NOMO-1 treated with DMSO at 0.1 percent for 48 hours (cell line): ENCODE results near the gene FOSL2.

Experiments used
- DNase-seq: peaks from one replicate; lab custom pipeline; 2025; ENCODE audit not compliant: unreplicated experiment; lab: John Stamatoyannopoulos, UW

FOSL2 gene

GRCh38 chr2:28430377-28430765, 37.7 kb downstream of the FOSL2 start:
- DNase-seq, result no peak

- no peak for DNase-seq
These were observed 38.2 kb downstream of the FOSL2 start for GRCh38 chr2:28430788-28431418.

DNA sequence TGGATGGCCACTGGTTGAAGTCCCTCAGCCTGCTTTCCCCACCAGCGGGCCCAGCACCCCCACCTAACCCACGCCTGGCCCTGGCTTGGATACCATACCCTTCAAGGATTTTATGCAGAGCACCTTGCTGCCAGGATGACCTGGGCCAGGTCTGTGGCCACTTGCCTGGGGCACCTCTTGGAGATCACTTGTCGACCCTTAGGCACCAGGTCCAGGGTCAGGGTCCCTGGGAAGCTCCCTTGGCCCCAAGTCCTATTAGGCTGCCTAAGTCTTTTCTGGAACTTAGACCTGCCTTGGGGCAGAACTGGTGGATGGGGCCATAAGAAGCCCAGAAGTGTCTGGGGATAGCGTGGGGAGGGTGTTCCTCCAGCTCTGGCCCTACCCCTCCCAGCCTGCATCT, 39.1 kb downstream of the FOSL2 start:
- no peak for DNase-seq

GRCh38 chr2:28432362-28432761, 39.7 kb downstream of the FOSL2 start:
- no peak for DNase-seq

GRCh38 chr2:28433215-28433614, 40.6 kb downstream of the FOSL2 start:
- no peak for DNase-seq

GRCh38 chr2:28433935-28434599, 41.4 kb downstream of the FOSL2 start:
- DNase-seq, result no peak

DNA sequence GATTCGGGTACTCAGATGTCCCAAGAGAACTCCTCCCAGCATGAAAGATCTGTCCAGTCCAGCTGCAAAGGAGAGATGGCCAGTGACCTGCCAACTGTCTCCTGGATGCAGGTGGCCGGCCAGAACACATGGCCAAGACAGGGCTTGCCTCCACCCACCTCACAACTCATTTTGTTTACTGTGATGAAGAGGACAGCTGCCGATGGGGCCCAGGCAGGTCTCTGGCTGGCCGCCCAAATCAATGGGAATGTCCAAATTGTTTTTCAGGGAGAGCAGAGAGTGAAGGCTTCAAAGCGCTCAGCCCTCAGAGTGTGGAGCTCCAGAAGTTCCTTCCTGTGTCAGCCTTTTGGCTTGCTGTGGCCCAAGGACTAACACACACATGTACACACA, 41.9 kb downstream of the FOSL2 start:
- DNase-seq, result no peak

- no peak for DNase-seq
These were observed 42.6 kb downstream of the FOSL2 start for GRCh38 chr2:28435241-28435640.

DNA sequence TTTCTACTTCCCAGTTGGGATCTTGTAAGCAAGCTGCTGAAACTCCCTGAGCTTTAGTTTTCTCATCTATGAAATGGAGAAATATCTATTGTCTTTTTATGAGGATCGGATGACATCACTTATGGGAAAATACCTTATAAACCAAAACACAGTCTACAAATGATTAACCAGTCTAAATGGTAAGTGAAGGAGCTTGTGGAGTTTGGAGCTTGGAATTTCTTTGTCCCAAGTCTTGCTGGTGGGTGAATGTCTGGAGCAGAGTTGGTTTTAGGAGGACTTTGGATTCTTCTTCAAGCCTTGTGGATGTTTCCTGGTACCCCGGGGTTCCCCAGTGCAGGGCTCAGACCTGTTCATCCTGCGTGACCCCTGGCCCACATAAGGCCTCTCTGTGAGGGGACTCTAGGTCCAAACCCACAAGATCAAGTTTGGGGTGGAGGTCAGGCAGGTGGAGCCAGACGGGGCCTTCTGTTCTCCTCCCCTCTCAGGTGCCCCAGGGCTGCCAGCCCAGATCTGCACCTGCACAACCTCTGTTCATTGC, 43.2 kb downstream of the FOSL2 start:
- no peak for DNase-seq

DNA sequence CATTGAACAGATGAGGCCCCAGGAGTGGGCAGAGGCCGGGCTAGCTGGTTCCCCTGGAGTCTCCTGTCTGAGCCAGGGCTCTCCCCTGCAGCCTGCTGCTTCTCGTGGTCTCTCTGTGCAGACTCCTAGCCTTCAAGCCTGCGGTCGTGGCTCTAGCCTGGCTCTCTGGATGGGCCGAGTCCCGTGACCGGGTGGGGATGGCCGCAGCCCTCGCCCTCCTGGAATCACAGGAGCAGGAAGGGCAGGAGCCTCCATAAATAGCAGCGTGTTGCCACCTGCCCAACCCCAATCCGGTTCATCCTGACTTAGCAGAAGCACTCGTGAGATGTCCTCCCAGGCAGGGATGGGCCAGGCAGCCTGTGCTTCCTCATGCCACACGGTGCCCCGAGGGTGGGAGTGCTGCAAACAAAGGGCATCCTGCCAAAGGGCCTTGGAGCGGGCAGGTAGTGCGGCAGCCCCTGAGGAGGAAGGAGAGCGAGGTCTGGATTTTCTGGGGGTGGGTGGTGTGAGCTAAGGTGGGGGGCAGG, 43.9 kb downstream of the FOSL2 start:
- no peak for DNase-seq

GRCh38 chr2:28437149-28437835, 44.6 kb downstream of the FOSL2 start:
- no peak for DNase-seq

GRCh38 chr2:28437918-28438317, 45.3 kb downstream of the FOSL2 start:
- DNase-seq, result no peak

DNA sequence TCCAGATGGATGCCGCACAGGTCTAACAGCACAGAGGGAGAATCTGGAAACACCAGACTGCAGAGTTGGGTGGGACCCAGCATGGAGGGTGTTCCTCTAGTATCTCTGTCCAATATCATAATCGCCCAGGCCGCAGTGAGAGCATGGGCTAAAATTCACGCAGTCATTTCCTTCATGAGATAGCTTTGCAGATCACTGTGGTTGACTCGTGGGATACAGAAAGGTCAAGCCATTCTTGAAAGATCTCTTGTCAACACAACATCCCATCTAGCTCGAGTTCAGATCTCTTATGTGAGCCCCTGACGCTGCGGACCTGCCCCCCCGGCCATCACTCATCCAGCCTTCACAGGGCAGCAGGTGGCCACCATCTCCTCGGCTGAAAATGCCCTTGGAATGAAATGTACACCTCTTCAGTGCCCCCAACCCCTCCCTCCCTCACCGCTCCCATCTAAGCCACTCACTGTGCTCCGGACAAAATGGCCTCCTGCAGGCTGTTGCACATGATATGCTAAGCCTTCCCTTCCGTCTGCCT, 45.9 kb downstream of the FOSL2 start:
- no peak for DNase-seq

- DNase-seq, result no peak
These were observed 46.5 kb downstream of the FOSL2 start for GRCh38 chr2:28439127-28439526.

- DNase-seq, result no peak
These were observed 47.1 kb downstream of the FOSL2 start for GRCh38 chr2:28439763-28440162.

DNA sequence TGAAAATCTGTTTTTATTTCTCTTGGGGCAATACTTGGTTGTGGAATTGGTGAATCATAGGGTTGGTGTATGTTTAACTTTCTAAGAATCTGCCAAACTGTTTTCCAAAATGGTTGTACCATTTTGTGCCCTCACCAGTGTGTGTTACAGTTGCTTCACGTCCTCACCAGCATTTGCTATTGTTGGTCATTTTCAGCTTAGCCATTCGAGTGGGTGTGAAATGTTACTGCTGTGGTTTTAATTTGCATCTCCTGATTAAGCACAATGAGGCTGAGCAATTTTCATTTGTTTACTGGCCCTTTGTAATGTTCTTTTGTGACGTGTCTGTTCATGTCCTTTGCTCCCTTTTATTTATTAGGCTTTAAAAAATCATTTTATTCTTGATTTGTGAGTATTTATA, 49.7 kb downstream of the FOSL2 start:
- no peak for DNase-seq

- peak; percentile 56 for DNase-seq
These were observed 52.3 kb downstream of the FOSL2 start for GRCh38 chr2:28444956-28445355.

- peak; percentile 36 for DNase-seq
These were observed 53.0 kb downstream of the FOSL2 start for GRCh38 chr2:28445448-28446258.

- no peak for DNase-seq
These were observed 53.9 kb downstream of the FOSL2 start for GRCh38 chr2:28446531-28446930.

GRCh38 chr2:28447086-28447485, 54.4 kb downstream of the FOSL2 start:
- no peak for DNase-seq
